HuH-7 (cell line): ENCODE data around the gene SUCLG2.

ENCODE experiments used
- DNase-seq: peaks from one replicate; pipeline ENCODE4 v3.0.0; 2011; ENCODE audit warnings: low spot score

The SUCLG2 gene

DNA sequence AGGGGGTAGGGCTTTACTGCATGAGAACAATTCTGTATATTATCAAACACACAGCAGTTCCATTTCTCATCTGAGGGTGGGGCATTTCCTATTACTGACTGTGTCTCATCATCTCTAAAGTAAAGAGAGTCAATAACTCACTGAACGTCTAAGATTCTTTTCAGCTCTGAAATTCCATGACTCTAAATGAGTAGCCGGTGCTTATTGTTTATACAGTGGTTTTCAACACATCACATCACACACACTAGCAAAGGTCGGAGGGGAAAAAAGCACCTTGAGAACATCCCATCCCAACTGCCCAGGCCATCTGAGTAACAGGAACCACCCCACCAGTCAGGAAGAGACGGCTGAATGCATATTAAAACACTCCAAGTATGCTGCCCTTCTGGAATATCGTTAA lies 196.0 kb downstream of the SUCLG2 start:
- no peak for DNase-seq

DNA sequence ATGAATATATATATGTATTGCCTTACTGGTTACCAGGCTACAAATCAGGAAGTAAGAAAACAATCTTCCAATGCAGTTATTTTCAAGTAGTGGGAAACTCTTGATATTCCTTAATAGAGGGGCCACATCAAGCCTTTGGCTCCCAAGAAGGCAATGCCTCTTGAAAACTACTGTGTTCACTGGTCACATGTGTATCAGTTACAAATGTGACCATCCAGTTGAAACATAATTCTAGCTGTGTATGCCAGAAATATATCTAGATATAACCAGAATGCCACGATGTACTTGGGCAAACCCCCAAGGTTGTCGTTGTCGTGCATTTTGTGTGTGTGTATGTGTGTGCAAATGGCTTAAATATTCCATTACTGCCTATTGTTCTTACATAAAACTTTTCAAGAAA lies 200.8 kb downstream of the SUCLG2 start:
- no peak for DNase-seq

DNA sequence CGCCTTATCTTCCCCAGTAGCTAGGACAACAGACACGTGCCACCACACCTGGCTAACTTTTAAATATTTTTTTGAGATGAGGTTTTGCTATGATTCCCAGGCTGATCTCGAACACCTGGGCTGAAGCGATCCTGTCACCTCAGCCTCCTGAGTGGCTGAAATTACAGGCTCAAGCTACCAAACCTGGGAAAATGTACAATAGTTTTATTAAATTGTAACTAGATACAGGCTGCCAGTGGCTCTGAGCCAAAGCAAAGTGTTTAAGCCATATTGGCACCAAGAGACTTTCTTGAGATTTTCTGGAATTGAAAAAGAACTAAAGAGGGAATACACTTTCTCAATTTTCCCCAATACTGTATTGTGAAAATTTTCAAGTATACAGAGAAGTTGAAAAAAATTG lies 204.3 kb downstream of the SUCLG2 start:
- DNase-seq = no peak

DNA sequence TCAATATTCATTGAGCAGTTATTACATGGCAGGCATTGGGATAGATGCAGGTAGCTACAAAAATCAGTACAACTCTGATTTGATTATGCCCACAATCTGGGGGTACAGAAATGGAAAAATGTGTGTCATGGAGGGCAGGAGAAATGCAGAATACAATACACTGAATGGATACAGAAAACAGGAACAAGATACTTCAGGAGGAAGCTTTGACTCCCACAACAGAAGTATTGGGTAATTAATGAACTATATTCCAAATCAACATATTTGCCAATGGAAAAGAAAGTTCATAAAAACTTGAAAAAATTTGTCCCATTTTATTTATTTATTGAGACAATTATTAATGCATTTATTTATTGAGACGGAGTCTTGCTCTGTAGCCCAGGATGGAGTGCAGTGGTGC lies 207.0 kb downstream of the SUCLG2 start:
- no peak for DNase-seq

DNA sequence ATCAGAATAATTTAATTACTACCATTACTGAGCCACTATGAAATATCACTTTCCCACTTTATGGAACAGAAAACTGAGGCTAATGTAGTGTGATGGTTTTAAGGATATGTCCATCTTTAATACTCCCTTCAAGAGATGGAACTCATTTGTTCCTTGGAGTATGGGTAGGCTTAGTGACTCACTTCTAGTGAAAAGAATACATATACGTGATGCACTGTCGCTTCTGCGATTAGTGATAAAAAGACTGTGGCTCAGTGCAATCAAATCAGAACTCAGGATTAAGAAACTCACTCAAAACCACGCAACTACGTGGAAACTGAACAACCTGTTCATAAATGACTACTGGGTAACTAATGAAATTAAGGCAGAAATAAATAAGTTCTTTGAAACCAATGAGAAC lies 216.6 kb downstream of the SUCLG2 start:
- DNase-seq = no peak

DNA sequence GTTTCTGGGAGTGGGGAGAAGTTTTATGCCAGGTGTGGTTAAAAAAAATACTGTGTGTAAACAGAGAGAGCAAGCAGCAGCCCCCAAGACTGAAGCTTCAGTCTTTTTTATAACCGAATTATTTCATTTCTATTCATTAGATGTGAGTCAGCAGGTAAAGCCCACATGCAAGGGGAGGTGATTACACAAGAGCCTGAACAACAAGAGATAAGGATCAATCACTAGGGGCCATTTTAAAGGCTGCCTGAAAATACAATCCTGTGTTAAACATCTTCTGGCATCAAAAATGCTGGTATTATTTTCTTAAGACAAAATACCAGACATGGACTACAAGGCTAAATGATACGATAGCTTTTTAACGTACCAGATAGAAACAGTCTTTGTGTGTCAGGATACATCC lies 217.3 kb downstream of the SUCLG2 start:
- no peak for DNase-seq

DNA sequence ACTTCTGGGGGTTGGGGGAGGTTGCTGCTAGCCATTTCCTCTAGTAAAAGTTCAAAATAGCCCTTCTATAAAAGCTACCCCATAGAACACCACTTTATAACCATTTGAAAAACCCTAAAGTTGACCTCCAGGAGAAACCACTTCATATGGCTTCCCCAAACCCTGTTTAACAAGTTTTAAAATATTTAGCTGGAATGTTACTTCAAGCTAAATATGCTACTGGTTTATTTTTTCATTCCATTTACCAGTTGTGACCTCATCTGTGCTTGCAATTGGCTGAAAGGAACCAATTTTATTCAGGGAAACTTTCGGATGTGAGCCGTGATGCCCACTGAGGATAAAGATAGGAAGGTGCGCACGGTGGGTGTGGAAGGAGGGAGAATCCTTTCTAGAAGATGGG lies 221.3 kb downstream of the SUCLG2 start:
- no peak for DNase-seq

DNA sequence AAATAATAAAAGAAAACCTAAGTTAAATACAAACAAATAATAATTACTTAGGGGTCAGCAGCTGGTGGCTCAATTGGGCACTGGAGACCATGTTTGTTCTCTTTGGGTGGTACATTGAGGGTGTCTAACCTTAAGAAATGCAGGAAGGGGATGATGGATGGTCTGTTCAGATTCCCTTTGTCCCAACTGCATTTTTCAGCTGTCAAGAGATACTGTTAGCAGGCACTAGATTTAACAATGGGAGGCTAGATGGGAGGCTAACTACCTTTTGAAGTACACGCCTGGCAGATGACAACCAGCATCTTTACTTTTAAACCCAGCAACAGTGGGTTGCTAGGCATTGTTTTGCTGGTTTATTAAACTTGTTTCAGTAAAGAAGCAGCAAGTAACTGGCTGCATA lies 222.5 kb downstream of the SUCLG2 start:
- no peak for DNase-seq

DNA sequence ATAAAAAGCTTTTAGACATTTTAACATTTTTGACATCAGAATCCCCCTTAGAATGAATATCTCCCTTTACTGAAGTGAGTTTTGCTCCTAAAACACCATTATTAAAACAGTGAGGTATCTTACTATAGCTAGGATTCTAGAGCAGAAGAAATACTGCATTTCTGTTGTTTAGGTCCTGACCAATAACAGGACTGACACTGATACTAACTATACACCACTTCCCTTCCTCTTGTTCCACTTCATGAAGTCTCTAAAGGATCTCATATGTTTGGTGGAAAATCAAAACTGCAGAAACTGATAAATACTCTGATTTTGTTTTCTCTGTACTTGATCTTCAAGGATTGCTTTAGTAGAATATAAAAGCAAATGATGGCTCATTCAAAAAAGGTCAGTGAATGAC lies 230.7 kb downstream of the SUCLG2 start:
- DNase-seq = no peak

DNA sequence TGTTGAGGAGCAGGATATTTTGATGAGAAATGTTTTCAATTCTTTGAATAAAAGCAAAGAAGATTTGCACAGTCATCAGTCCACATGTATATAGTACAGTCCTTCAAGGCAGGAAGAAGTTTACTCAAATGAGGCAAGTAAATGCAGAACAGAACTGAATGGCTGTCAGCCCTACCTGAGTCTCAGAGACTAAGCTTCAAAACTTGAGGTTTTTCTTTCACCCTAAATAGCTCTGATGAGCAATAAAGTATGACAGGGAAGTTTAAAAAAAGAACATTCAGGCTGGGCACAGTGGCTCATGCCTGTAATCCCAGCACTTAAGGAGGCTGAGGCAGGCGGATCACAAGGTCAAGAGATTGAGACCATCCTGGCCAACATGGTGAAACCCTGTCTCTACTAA lies 232.5 kb downstream of the SUCLG2 start:
- no peak for DNase-seq

DNA sequence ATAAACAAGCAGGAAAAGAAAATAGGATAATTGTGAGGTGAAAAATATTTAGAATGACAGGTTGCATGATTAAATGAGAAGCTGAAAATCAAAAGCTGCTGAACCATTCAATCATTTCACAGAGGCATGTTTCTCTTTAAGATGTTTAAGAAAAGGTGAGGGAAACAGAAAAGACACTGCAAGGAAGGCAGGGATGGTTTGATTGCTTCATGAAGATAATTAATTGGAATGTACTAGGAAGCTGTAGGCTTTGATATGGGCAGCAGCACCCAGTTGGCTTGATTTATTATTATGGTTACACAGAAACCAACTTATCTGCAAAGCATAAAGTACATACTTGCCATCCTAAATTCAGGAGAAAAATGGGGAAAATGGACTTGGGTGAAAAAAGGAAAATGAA lies 234.6 kb downstream of the SUCLG2 start:
- no peak for DNase-seq

DNA sequence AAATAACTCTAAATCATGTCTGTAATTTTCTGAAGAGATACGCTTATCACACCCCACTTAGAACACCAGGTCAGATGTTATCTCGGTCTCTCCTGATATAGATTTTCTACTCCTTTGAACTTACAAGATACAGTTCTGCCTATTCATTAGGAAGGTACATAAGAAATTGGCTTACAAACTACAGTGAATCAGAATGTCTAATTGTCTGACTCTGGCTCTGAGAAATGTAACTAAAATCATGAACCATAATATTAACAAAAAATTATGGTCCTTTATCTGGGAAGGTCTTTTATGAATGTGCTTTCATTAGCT lies 235.2 kb downstream of the SUCLG2 start:
- no peak for DNase-seq

DNA sequence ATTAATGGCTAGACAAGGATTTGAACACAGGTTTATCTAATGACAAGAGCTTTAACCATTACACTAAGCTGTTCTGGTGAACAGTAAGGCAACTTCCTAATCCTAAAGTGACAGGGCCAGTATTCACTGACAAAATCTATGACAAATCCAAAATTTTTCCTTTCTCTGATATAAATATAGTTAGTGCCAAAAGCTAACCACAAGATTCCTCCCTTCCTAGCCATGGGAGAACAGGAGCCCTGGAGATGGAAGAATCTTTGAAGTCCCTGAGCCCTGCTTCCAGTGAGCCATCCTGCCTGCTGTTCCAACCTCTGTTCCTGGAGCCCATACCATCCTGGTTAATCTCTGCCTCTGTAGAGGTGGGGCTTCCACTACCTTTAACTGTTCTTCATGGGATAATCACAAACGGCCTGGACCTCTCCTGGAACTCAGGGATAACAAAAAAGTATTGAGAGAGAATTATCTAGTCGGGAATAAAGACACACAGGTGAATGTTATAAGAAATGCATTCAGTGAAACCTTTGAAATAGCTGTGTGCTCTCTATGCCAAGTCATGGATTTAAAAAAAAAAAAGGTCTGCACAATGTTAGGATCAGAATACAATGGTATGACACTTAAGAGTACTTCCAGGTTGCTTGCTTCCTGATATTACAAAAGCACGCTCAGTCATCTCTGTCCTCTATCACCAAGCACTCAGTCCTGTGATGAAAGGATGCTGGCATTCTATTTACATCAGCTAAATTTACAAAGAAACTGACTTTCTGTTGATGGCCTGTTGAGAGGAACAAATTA lies 235.8 kb downstream of the SUCLG2 start:
- no peak for DNase-seq

DNA sequence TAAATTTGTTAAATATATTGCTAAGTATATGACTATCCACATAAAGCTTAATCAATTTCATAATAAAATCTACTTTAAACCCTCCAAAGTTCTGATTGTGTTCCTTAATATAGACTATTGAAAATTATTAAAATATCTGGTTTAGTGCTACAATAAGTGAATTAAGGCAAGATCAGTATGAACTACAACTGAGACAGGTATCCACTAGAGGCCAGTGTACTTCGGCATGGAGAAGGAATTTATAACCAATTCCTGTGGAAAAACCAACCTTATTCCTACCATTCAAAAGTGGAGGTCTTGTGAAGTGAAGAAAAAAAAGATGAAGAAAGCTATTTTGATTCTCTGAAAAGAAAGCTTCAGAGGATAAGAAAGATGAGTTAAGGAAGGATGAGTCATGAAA lies 237.7 kb downstream of the SUCLG2 start:
- no peak for DNase-seq

DNA sequence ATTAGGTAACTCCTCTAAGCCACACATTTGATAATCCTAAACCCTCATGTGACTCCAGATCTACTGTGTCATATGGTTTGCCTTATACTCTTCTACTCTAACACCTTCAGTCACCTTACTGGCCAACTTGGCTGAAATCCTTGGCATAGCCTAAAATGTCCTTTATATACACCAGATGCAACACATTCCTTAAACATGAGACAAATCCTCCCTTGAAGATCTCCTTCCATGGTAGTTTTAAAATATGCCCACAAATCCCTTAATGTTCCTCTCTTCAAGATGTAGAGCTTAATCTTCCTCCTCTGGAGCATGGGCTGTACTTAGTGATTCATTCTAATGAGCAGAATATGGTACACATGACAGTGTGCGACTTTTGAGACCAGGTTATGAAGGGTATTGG lies 238.9 kb downstream of the SUCLG2 start:
- no peak for DNase-seq

DNA sequence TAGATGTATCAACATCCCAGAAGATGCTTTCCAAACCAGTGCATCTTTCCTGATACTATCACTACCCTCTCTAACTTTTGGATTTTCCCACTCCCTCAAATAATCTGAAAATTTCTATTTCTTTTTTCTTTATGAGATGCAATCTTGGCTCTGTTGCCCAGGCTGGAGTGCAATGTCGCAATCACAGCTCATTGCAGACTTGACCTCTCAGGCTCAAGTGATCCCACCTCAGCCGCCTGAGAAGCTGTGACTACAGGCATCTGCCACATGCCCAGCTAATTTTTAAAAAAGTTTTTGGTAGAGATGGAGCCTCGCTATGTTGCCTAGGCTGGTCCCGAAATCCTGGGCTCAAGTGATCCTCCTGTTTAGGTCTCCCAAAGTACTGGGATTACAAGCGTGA lies 239.7 kb downstream of the SUCLG2 start:
- no peak for DNase-seq

DNA sequence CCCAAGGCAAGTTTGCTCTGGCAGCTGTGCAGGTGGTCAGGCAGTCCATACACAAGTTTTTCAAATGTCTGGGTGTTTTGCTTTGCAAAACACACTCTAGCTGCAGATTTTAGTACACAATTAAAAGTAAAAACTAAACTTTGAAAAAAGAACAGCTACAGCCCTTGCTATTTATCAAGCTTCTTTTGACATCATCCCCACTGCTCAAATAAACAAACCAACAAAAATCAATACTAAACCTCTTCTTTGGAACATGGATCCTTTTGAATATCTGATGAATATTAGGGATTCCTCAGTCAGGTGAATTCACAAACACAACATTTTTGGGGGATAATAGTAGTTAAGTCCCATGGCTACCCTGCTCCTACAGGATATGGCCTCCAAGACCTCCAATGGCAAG lies 249.2 kb downstream of the SUCLG2 start:
- no peak for DNase-seq

DNA sequence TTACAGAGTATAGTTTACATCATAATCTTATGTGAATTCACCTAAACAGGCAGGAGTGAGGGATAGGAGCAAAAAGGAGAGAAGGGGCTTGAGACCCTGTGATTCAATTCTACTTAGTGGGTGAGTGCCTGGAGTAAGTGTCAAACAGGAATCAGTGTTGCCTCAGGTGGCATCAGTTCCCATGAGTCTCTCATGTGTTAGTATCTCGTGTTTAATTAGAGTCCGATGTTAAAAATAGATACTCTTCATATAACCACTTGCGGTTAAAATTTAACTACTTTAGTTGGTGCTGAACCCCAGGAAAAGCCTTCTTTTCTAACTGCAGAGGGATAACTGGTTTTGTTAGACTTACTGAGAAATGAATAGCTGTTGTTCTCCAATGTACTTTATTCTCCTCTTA lies 251.5 kb downstream of the SUCLG2 start:
- no peak for DNase-seq

DNA sequence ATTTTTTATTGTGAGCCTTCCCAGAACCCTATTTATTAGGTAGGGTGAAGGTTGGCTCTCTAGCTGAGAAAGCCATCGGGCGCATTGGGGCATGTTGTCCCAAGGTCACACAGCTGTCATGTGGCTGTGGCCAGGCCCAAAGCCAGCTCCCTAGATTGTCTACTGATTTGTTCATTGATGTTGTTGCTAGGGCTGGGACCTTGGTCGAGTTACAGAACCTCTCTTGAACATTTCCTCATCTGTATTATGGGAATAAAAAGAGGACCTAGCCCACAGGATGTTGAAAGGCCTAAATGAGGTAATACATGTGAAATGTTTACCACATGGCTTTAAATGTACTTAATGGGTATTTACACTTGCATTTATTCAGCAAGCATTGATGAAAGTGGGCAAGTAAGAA lies 252.5 kb downstream of the SUCLG2 start:
- DNase-seq = no peak

DNA sequence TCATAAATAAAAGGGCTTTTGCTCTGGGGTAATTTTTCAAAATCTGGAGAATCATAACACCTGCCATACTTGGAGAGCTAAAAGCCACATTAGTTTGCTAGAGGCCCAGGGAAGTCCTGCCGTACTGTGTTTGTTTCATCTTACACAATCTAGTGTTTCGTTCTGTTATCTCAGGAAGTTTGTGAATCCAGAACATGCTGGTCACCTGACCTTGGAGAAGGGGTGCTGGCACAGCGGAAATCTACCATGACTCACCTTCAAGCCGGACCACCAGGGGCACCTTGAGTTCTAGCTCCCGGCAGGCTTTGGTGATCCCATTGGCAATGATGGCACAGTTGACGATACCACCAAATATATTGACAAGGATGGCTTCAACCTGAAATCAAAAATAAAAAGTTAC lies 253.9 kb downstream of the SUCLG2 start:
- DNase-seq = no peak

DNA sequence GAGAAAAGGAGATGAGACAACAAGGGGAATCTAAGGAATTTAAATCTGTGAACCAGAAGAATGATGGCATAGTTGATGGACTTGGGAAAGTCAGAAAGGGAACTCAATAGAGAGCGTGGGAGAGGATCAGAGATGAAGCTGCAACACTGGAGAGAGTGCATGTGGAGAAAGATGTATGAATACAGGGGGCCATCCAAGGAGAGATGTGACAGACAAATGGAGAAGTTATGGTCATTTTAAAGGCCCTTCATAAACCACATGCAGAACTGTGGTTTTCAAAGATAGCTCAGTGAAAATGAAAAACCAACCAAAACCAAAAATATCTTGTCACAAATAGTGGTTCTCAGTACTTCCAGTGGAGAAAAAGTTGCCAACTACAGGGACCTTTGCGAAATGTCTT lies 265.2 kb downstream of the SUCLG2 start:
- no peak for DNase-seq

DNA sequence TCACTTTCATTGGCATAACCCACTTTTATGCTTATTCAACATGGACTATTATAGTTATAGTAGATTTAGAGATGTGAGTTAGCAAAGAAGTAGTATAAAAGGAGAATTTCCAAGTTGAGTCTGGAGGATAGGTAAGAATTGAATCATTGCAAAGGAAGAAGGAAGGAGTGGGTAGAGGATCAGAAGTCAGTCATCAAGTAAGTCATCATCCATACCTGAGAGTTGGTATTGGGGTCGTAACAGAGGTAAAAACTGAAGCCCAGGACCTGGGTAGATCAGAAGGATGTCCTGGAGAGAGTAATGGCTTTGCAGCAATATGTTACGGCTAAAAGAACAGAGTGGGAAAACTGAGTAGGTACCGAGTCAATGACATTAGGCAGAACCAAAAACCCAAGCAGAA lies 265.7 kb downstream of the SUCLG2 start:
- DNase-seq = no peak

DNA sequence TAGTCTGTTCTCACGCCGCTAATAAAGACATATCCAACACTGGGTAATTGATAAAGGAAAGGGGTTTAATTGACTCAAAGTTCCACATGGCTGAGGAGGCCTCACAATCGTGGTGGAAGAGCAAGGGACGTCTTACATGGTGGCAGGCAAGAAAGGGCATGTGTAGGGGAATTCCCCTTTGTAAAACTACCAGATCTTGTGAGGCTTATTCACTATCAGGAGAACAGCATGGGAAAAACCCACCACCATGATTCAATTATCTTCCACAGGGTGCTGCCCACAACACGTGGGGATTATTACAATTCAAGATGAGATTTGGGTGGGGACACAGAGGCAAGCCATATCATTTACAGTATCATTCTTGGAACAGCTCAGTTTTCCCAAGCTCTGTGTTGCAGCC lies 268.0 kb downstream of the SUCLG2 start:
- DNase-seq = no peak

DNA sequence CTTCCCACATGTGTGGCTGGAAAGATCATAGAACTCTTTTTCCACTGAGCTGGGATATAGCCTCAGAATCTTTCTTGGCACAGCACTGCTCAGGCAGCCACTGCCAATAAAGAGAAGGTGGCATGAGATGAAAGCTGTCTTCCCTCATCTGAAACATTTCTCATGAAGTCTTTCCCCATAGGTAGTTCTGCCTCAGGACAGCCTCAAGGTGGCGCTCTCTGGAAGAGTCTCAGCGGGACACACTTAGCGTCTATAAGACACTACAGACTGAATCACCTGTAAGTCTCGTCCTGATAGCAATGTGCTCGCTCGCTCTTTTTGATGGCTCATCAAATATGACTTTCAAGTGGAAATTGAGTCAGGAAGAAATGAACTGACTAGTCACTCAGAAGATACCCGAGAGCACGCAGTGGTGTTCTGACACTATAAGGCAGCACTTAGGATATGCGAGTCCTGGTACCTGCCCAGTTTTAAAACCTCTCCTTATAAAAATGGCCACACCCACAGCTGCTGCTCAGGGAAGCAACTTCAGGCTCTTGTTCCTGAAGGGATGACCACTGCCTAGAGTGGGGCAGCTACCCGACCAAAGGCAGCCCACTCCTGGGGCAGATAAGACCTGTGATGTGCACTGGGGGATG lies 269.5 kb downstream of the SUCLG2 start:
- DNase-seq = peak; percentile 10
